Iris pigment epithelial cell (primary cell): ENCODE results near the gene TMEM209.
"Not testable (repeated sequence)": the region's sequence is repeated elsewhere in the genome, so short reads cannot be mapped to it uniquely, and the experiment has no call there.

ENCODE experiments used
- DNase-seq: peaks from one replicate; pipeline ENCODE4 v3.0.0-alpha.2; 2011; ENCODE audit warnings: low read depth

Gene TMEM209

DNA sequence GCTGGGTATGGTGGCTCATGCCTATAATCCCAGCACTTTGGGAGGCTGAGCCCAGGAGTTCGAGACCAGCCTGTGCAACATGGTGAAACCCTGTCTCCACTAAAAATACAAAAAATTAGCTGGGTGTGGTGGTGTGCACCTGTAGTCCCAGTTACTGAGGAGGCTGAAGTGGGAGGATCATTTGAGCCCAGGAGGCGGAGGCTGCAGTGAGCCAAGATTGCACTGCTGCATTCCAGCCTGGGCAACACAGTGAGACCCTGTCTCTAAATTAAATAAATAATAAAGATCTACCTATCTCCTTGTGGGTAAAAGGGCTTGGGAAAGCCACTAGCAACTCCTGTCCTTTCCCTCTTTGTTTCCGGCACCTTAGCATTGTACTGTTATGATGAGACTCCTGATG, 78.4 kb downstream of the TMEM209 start:
- not testable (repeated sequence) for DNase-seq

DNA sequence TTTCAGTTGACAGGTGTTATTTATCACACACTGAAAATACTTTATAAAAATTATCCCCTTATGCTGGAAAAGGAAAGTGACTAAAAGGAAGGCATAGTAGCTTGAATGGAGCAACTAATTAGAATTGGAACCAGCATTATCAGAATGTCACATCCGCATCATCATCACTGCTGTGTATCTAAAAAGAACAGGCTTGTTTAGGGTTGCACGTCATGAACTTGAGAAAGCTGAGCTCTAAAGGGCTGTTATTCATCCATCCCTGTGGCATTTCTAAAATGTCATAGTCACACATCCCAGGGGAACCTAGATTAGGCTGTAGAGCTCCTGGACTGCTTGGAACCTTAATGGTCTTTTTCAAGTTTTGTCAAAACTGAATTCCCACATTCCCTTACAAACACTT, 80.5 kb downstream of the TMEM209 start:
- DNase-seq = no peak

DNA sequence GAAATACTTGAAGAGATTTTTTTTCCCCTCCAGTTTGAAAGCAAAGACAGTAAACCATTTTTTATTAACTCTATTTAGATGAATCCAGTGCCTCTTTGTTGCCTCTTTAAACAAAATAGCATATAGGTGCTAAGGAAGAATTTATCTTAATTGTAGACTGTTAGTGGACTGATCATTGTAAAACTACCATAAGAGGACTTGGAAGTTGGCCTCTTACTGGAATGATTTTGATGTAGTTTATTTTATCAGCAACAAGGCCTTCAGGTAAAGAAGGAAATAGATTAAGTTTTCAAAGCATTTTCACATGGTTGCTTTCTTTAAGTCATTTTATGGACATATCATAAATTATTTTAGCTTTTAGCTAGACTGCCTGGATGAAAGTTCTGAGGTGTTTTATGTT, 81.7 kb downstream of the TMEM209 start:
- no peak for DNase-seq

DNA sequence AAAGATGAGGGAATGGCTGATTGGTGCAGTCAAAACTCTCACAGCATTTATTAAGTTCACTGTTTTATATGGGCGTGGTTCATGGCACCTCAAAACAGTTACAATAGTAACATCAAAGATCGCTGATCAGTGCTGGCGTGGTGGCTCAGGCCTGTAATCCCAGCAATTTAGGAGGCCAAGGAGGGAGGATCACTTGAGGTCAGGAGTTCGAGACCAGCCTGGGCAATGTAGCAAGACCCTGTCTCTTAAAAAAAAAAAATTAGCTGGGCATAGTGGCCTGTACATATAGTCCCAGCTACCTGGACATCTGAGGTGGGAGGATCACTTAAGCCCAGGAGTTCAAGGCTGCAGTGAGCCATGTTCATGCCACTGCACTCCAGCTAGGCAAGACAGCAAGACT, 86.4 kb downstream of the TMEM209 start:
- DNase-seq = no peak

DNA sequence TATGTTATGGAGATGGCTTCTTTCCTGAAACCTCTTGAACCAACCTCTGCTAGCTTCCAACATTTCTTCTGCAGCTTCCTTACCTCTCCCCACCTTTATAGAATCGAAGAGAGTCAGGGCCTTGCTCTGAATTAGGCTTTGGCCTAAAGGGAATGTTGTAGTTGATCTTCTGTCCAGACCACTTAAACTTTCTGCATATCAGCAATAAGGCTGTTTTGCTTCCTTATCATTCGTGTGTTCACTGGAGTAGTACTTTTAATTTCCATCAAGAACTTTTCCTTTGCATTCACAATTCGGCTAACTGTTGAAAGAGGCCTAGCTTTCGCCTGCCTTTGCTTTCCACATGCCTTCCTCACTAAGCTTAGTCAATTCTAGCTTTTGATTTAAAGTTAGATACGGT, 86.9 kb downstream of the TMEM209 start:
- DNase-seq = no peak

DNA sequence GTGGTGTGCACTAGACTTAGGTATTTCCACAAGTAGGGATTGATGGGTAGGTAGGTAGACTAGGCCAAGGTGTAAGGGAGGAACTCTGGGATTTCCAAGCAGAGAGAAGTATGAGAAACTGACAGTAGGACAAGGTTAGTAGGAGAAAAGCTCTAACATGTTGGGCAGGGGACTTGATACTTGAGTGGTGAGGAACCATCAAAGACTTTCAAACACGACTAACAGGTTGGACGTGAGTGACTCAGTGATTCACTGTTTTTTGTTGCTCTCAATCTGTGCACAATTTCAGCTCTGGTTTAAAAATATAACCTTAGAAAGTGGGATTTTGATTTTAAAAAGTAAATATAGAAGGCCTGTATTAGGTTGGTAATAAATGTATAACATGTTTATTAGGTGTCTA, 90.4 kb downstream of the TMEM209 start:
- DNase-seq = no peak
